Endothelial cell of umbilical vein (primary cell): Measurements from ENCODE around the gene HELZ2.

ENCODE experiments used
- EZH2 ChIP-seq: IDR thresholded peaks from 2 replicates; pipeline ENCODE4 v1.6.1; 2012; ENCODE audit warnings: borderline replicate concordance, low read depth, mild to moderate bottlenecking, moderate library complexity, low read length, inconsistent platforms; ENCODE audit not compliant: severe bottlenecking
- TF ChIP-seq, protein P1 (sequence below), 2 donors: IDR thresholded peaks; 1 replicate in 1 of 2; 2 replicates in 1 of 2; pipeline ENCODE4 v1.5.1; 2011; ENCODE audit warnings: low read length in 2 of 2, mild to moderate bottlenecking in 2 of 2, moderate library complexity in 2 of 2, control low read depth in 1 of 2, inconsistent platforms in 1 of 2, low read depth in 1 of 2; ENCODE audit not compliant: insufficient read depth in 1 of 2; ENCODE audit errors: extremely low read depth in 1 of 2

DNA sequence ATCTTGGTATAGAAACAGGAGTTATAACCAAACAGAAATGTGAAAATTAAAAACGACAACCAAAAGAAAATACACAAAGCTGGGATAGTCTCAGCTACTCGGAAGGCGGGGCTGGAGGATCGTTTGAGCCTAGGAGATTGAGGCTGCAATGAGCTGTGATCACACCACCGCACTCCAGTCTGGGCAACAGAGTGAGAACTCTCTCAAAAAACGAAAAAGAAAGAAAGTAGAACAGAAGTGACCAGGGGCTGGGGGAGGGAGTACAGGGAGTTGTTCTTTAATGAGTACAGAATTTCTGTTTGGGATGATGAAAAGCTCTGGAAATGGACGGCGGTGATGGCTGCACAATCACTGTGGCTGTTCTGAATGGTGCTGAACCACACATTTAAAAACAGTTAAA, 47.0 kb upstream of the HELZ2 start:
- TF ChIP-seq, protein P1, sequence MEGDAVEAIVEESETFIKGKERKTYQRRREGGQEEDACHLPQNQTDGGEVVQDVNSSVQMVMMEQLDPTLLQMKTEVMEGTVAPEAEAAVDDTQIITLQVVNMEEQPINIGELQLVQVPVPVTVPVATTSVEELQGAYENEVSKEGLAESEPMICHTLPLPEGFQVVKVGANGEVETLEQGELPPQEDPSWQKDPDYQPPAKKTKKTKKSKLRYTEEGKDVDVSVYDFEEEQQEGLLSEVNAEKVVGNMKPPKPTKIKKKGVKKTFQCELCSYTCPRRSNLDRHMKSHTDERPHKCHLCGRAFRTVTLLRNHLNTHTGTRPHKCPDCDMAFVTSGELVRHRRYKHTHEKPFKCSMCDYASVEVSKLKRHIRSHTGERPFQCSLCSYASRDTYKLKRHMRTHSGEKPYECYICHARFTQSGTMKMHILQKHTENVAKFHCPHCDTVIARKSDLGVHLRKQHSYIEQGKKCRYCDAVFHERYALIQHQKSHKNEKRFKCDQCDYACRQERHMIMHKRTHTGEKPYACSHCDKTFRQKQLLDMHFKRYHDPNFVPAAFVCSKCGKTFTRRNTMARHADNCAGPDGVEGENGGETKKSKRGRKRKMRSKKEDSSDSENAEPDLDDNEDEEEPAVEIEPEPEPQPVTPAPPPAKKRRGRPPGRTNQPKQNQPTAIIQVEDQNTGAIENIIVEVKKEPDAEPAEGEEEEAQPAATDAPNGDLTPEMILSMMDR (IDR thresholded peaks at IDR 0.05; ENCODE audit: extremely low read depth in 1 of 2, insufficient read depth in 1 of 2, low read depth in 1 of 2, low read length in 2 of 2): no peak
- no peak for TF ChIP-seq EZH2
